ENCODE data around the gene TIMM50.

TIMM50 gene

GRCh38 chr19:39539165-39539517 lies 58.5 kb downstream of the TIMM50 start:
- DNase-seq, result no peak

DNA sequence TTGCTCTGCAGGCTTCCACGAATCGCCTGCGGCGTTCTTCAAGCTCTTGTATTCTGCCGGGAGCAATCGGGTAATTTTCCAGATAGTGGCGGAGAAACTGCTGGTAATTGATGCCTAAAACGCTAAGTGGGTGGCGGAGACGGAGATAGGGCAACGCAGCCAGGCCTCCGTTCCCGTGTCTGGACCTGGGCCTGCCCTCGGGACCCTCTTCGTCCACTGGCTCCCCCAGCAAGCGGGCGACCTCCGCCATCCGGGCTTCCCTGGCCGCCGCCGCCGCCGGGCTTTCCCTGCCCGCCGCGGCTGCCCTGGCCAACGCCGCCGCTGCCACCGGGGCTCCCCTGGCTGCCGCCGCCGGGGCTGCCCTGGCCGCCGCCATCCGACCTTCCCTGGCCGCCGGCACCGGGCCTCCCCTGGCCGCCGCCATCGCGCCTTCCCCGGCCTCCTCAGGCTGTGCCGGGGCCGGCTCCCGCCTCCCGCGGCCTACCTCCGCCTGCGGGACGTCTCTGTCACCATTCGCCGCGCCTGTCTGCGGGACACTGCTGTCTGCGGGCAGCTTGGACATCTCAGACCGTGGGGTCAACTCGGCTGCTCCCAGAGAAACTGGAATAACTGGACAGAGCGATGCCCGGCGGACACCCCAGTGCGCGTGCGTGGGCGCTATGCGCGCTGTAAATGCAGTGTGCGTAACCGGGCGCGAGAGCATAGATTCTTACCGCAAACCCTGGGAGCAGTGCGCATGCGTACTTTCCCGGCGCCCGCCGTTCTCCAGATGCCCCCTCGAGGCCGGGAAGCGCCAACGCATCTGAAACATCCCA lies 59.1 kb downstream of the TIMM50 start, which contains the start of gene EID2:
Gene EID2, minus strand, starts transcription at position 644 of the 815 bp plus-strand sequence. Its CDS starts 82 bp downstream, at position 562.
- DNase-seq, result peak; percentile 77

DNA sequence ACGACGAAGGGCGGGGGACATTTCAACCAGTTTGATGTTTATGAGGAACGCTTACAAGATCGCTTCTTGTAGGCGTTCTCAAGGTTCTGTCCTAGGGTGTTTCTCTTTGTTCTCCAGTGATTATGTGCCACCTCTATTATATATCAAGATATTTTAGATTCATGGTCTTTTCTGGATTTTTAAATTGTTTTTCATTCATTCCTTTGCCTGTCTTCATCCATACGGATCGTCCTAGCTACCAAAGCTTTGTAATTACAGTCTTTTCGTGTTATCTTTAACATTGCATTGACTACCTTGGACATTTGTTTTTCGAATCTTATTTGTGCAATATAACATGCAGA lies 59.7 kb downstream of the TIMM50 start:
- no peak for DNase-seq
